Suprapubic skin (tissue), 4 donors: ENCODE measurements around the gene EFCAB10. TPM values are rescaled to one million over a fixed set of nuclear protein-coding genes. Genes with fewer than 3 reads are reported as not detected.
A peak's percentile ranks its signal among the peaks of the same experiment; 100 is the strongest.

Source experiments
- DNase-seq, 2 donors: peaks; one replicate each; pipeline ENCODE4 v3.0.0-alpha.2; 2019; ENCODE audit warnings: low spot score in 2 of 2
- H3K27ac ChIP-seq: fragments of 200-600 bp; sonication (generic); one replicate; pipeline ENCODE4 v1.5.1; 2019
- H3K27me3 ChIP-seq: fragments of 200-600 bp; sonication (generic); one replicate; pipeline ENCODE4 v1.5.1; 2019
- H3K36me3 ChIP-seq: fragments of 200-600 bp; sonication (generic); one replicate; pipeline ENCODE4 v1.5.1; 2019
- H3K4me1 ChIP-seq: fragments of 200-600 bp; sonication (generic); one replicate; pipeline ENCODE4 v1.5.1; 2019
- H3K4me3 ChIP-seq: fragments of 200-600 bp; sonication (generic); one replicate; pipeline ENCODE4 v1.5.1; 2019; ENCODE audit warnings: mild to moderate bottlenecking
- H3K9me3 ChIP-seq: fragments of 200-600 bp; sonication (generic); one replicate; pipeline ENCODE4 v1.5.1; 2019
- CTCF ChIP-seq, 2 donors: fragments of 200-600 bp in 1 of 2; fragments of 450-650 bp in 1 of 2; sonication (generic) in 1 of 2; IDR thresholded peaks; one replicate each; pipeline ENCODE4 v1.5.1; 2016 to 2019; ENCODE audit warnings: antibody characterized with exemption in 2 of 2, mild to moderate bottlenecking in 1 of 2, moderate library complexity in 1 of 2
- EP300 ChIP-seq: sonication (generic); formaldehyde crosslinking; IDR thresholded peaks from one replicate; pipeline ENCODE4 v1.6.1; 2017; ENCODE audit warnings: antibody characterized with exemption
- POLR2A ChIP-seq, 2 donors: fragments of 450-650 bp; IDR thresholded peaks; one replicate each; pipeline ENCODE4 v1.6.1; 2017; ENCODE audit warnings: antibody characterized with exemption in 2 of 2, mild to moderate bottlenecking in 2 of 2, moderate library complexity in 2 of 2
- POLR2AphosphoS5 ChIP-seq, 3 donors: sonication (generic); formaldehyde crosslinking; IDR thresholded peaks; one replicate each; pipeline ENCODE4 v1.6.1; 2017; ENCODE audit warnings: antibody characterized with exemption in 3 of 3
- WGBS: methylation state at CpG from one replicate; pipeline ENCODE4 v1.1.5; 2018; 5-methylcytosine and 5-hydroxymethylcytosine counted together
- total RNA-seq, 4 donors: library from RNA; depleted of rRNA; stranded (reverse); fragments of >200 nt; gene quantifications; one replicate each; pipeline ENCODE4 v1.1.0, GENCODE V29; 2016

Gene EFCAB10
- total RNA-seq, result not detected

- no peak for DNase-seq
- peaks cover 5% of the 10 kb centered on the region for H3K4me1 ChIP-seq
- H3K36me3 ChIP-seq, result no peaks in the 10 kb centered on the region
- H3K27ac ChIP-seq, result no peak within 1 kb of the TSS
- no peaks in the 10 kb centered on the region for H3K9me3 ChIP-seq
- WGBS, result 32% methylated on average over 17 of the region's 36 CpGs
- H3K27me3 ChIP-seq, result peaks cover 4% of the 10 kb centered on the region
- peak within 1 kb of the TSS; percentile 28 for H3K4me3 ChIP-seq
- TF ChIP-seq EP300, result no peak
- no peak for TF ChIP-seq CTCF (IDR thresholded peaks at IDR 0.05)
- no peak for TF ChIP-seq POLR2A (IDR thresholded peaks at IDR 0.05)
- no peak for TF ChIP-seq POLR2AphosphoS5 (IDR thresholded peaks at IDR 0.05)
Observed at GRCh38 chr7:105581066-105581811, at the start of gene EFCAB10. EFCAB10 (minus strand) TSS chr7:105581493; CDS start chr7:105581463, 30 bp downstream.

GRCh38 chr7:105625986-105626385 lies 44.7 kb upstream of the EFCAB10 start:
- H3K9me3 ChIP-seq, result no peaks in the 10 kb centered on the region
- no peak overlapping the region for H3K27ac ChIP-seq
- no peaks in the 10 kb centered on the region for H3K27me3 ChIP-seq
- no peak overlapping the region for H3K4me3 ChIP-seq
- H3K36me3 ChIP-seq, result peaks cover 43% of the 10 kb centered on the region
- H3K4me1 ChIP-seq, result no peaks in the 10 kb centered on the region
- no peak for DNase-seq
- 71% methylated on average over 2 of the region's 2 CpGs for WGBS
- no peak for TF ChIP-seq CTCF (IDR thresholded peaks at IDR 0.05)
- no peak for TF ChIP-seq POLR2AphosphoS5 (IDR thresholded peaks at IDR 0.05)
- TF ChIP-seq POLR2A (IDR thresholded peaks at IDR 0.05), result no peak
- no peak for TF ChIP-seq EP300

- Histone ChIP-seq H3K4me3 (no peak overlapping the region), H3K27me3 (no peaks in the 10 kb centered on the region), H3K9me3 (no peaks in the 10 kb centered on the region), H3K27ac (no peak overlapping the region), H3K36me3 (peaks cover 46% of the 10 kb centered on the region), H3K4me1 (no peaks in the 10 kb centered on the region)
- 98% methylated on average over 15 of the region's 15 CpGs for WGBS
- TF ChIP-seq EP300 (no peak), POLR2AphosphoS5 (IDR thresholded peaks at IDR 0.05) (no peak), POLR2A (IDR thresholded peaks at IDR 0.05) (no peak), CTCF (IDR thresholded peaks at IDR 0.05) (no peak)
- DNase-seq, result no peak
Observed at GRCh38 chr7:105623906-105624305, 42.6 kb upstream of the EFCAB10 start.

GRCh38 chr7:105623378-105623777 lies 42.1 kb upstream of the EFCAB10 start:
- H3K4me1 ChIP-seq, result no peaks in the 10 kb centered on the region
- WGBS, result 91% methylated on average over 5 of the region's 5 CpGs
- no peaks in the 10 kb centered on the region for H3K27me3 ChIP-seq
- H3K36me3 ChIP-seq, result peaks cover 49% of the 10 kb centered on the region
- DNase-seq, result no peak
- no peak overlapping the region for H3K27ac ChIP-seq
- no peak overlapping the region for H3K4me3 ChIP-seq
- H3K9me3 ChIP-seq, result no peaks in the 10 kb centered on the region
- TF ChIP-seq POLR2AphosphoS5 (IDR thresholded peaks at IDR 0.05) (no peak), CTCF (IDR thresholded peaks at IDR 0.05) (no peak), EP300 (no peak), POLR2A (IDR thresholded peaks at IDR 0.05) (no peak)

- Histone ChIP-seq H3K4me3 (no peak overlapping the region), H3K36me3 (peaks cover 59% of the 10 kb centered on the region), H3K27ac (no peak overlapping the region), H3K9me3 (no peaks in the 10 kb centered on the region), H3K27me3 (no peaks in the 10 kb centered on the region), H3K4me1 (no peaks in the 10 kb centered on the region)
- TF ChIP-seq EP300, result no peak
- no peak for TF ChIP-seq POLR2AphosphoS5 (IDR thresholded peaks at IDR 0.05)
- no peak for TF ChIP-seq POLR2A (IDR thresholded peaks at IDR 0.05)
- no peak for TF ChIP-seq CTCF (IDR thresholded peaks at IDR 0.05)
- DNase-seq, result no peak
- 88% methylated on average over 15 of the region's 15 CpGs for WGBS
Observed at GRCh38 chr7:105622106-105622731, 40.9 kb upstream of the EFCAB10 start.
